T-helper 1 cell (primary cell): ENCODE data around the gene RDM1.
A peak's percentile ranks its signal among the peaks of the same experiment; 100 is the strongest.

Source experiments
- DNase-seq, 5 donors: peaks; one replicate each; pipeline ENCODE4 v3.0.0-alpha.2; 2012 to 2020

RDM1 gene

DNA sequence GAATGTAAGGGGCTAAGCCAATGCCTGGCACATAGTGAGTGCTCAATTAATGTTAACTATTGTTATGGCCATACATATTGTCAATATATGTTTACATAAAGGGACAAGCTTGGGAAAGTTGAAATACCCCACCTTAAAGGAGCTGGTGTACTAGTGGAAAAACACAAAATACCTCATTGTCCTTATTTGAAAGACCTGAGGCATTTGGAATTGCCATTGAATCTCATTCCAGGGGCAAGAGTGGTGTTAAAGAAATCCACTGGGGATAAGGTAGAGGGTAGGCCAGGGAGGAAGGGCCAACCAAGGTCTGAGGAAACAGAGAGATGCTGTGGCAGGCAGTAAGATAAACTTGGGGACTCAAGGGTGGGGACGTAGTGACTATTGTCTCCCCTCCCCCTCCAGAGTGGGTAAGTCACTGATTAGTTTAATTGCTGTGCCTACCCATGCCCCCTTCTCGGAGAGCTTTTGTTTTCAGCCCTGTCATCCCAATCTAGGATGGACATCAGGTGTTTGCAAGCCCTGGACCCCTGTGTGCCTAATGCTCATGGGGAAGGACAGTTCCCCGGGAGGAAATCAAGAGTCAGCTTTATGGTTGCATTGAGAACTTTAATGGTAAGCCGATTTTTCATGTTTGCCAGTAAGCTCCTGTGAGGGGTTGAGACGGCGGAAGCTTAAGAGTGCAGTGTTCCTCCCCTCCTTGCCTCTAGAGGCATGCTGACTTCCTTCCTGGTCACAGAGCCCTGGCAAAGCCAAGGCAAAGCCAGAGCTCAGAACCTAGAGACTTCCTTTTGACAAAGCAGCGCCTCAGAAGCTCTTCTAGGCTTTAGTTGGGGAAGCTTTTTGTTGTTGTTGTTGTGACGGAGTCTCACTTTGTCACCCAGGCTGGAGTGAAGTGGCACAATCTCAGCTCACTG is 59.4 kb downstream of the RDM1 start:
- peak in 1 of 5 donors; percentile 56 for DNase-seq

- no peak for DNase-seq
Measured at GRCh38 chr17:35868737-35869136, 61.8 kb downstream of the RDM1 start, which contains the start of gene HEATR9. HEATR9 (minus strand) TSS chr17:35868891; CDS start chr17:35868742, 149 bp downstream.
